ENCODE results near the gene SLC13A5.

The SLC13A5 gene

GRCh38 chr17:6683081-6683684 lies 30.0 kb downstream of the SLC13A5 start:
- peaks cover 8% of the 10 kb centered on the region for H3K4me1 ChIP-seq (ENCODE audit: control insufficient read depth, low read depth, low read length)
- no CpG with 5 or more reads among the region's 3 CpGs for WGBS (ENCODE audit: extremely low coverage, insufficient coverage, low lambda C conversion rate)
- H2BK5ac ChIP-seq (ENCODE audit: low read length): no peak overlapping the region
- H3K4me2 ChIP-seq (ENCODE audit: low read length): no peak overlapping the region
- H3K27ac ChIP-seq (ENCODE audit: low read depth, low read length): no peak overlapping the region
- H2BK120ac ChIP-seq (ENCODE audit: low read depth, low read length): no peak overlapping the region
- no peaks in the 10 kb centered on the region for H3K36me3 ChIP-seq (ENCODE audit: control insufficient read depth, insufficient read depth, low read length)
- H4K5ac ChIP-seq (ENCODE audit: low read length): no peak overlapping the region
- H4K8ac ChIP-seq (ENCODE audit: low read depth, low read length): no peak overlapping the region
- H3K27me3 ChIP-seq (ENCODE audit: insufficient read depth, low read length, poor library complexity): no peaks in the 10 kb centered on the region
- no peak overlapping the region for H3K4me3 ChIP-seq (ENCODE audit: low read length)
- no peak overlapping the region for H3K56ac ChIP-seq (ENCODE audit: low read length)
- no peak overlapping the region for H3K9ac ChIP-seq (ENCODE audit: low read length)
- no peak overlapping the region for H3K4ac ChIP-seq (ENCODE audit: low read depth, low read length)
- no peaks in the 10 kb centered on the region for H3K79me2 ChIP-seq (ENCODE audit: control insufficient read depth, insufficient read depth, low read length)
- H3K79me1 ChIP-seq (ENCODE audit: low read length): no peaks in the 10 kb centered on the region
- no peak overlapping the region for H2AK5ac ChIP-seq (ENCODE audit: low read length)
- H2BK15ac ChIP-seq (replicated peaks; ENCODE audit: low read depth): no peak overlapping the region
- H3K18ac ChIP-seq (ENCODE audit: low read length): no peak overlapping the region
- H3K23ac ChIP-seq (ENCODE audit: low read length): no peak overlapping the region
- no peak for DNase-seq

GRCh38 chr17:6682339-6682738 lies 30.8 kb downstream of the SLC13A5 start:
- no peak overlapping the region for H3K4me2 ChIP-seq (ENCODE audit: low read length)
- H3K36me3 ChIP-seq (ENCODE audit: control insufficient read depth, insufficient read depth, low read length): no peaks in the 10 kb centered on the region
- no peak for DNase-seq
- H3K4me1 ChIP-seq (ENCODE audit: control insufficient read depth, low read depth, low read length): peaks cover 8% of the 10 kb centered on the region
- no peak overlapping the region for H3K23ac ChIP-seq (ENCODE audit: low read length)
- H3K56ac ChIP-seq (ENCODE audit: low read length): no peak overlapping the region
- no peak overlapping the region for H2AK5ac ChIP-seq (ENCODE audit: low read length)
- no CpG with 5 or more reads among the region's 4 CpGs for WGBS (ENCODE audit: extremely low coverage, insufficient coverage, low lambda C conversion rate)
- no peak overlapping the region for H2BK5ac ChIP-seq (ENCODE audit: low read length)
- H3K4ac ChIP-seq (ENCODE audit: low read depth, low read length): no peak overlapping the region
- H3K9ac ChIP-seq (ENCODE audit: low read length): no peak overlapping the region
- H2BK15ac ChIP-seq (replicated peaks; ENCODE audit: low read depth): no peak overlapping the region
- no peak overlapping the region for H3K27ac ChIP-seq (ENCODE audit: low read depth, low read length)
- H3K4me3 ChIP-seq (ENCODE audit: low read length): no peak overlapping the region
- no peaks in the 10 kb centered on the region for H3K79me1 ChIP-seq (ENCODE audit: low read length)
- no peak overlapping the region for H4K5ac ChIP-seq (ENCODE audit: low read length)
- no peaks in the 10 kb centered on the region for H3K27me3 ChIP-seq (ENCODE audit: insufficient read depth, low read length, poor library complexity)
- no peaks in the 10 kb centered on the region for H3K79me2 ChIP-seq (ENCODE audit: control insufficient read depth, insufficient read depth, low read length)
- no peak overlapping the region for H3K18ac ChIP-seq (ENCODE audit: low read length)
- no peak overlapping the region for H4K8ac ChIP-seq (ENCODE audit: low read depth, low read length)
- no peak overlapping the region for H2BK120ac ChIP-seq (ENCODE audit: low read depth, low read length)

- Histone ChIP-seq H3K36me3 (ENCODE audit: control insufficient read depth, insufficient read depth, low read length) (no peaks in the 10 kb centered on the region), H3K79me1 (ENCODE audit: low read length) (no peaks in the 10 kb centered on the region), H3K56ac (ENCODE audit: low read length) (no peak overlapping the region), H3K9ac (ENCODE audit: low read length) (no peak overlapping the region), H4K5ac (ENCODE audit: low read length) (no peak overlapping the region), H3K79me2 (ENCODE audit: control insufficient read depth, insufficient read depth, low read length) (no peaks in the 10 kb centered on the region), H3K27me3 (ENCODE audit: insufficient read depth, low read length, poor library complexity) (no peaks in the 10 kb centered on the region), H4K8ac (ENCODE audit: low read depth, low read length) (no peak overlapping the region), H3K4me1 (ENCODE audit: control insufficient read depth, low read depth, low read length) (peaks cover 8% of the 10 kb centered on the region), H3K27ac (ENCODE audit: low read depth, low read length) (no peak overlapping the region), H3K18ac (ENCODE audit: low read length) (no peak overlapping the region), H3K4me3 (ENCODE audit: low read length) (no peak overlapping the region), H3K23ac (ENCODE audit: low read length) (no peak overlapping the region), H2BK120ac (ENCODE audit: low read depth, low read length) (no peak overlapping the region), H3K4ac (ENCODE audit: low read depth, low read length) (no peak overlapping the region), H2BK15ac (replicated peaks; ENCODE audit: low read depth) (no peak overlapping the region), H3K4me2 (ENCODE audit: low read length) (no peak overlapping the region), H2BK5ac (ENCODE audit: low read length) (no peak overlapping the region), H2AK5ac (ENCODE audit: low read length) (no peak overlapping the region)
- WGBS (ENCODE audit: extremely low coverage, insufficient coverage, low lambda C conversion rate): no CpG with 5 or more reads among the region's 5 CpGs
- DNase-seq: no peak
Observed at GRCh38 chr17:6681671-6682070, 31.5 kb downstream of the SLC13A5 start.

DNA sequence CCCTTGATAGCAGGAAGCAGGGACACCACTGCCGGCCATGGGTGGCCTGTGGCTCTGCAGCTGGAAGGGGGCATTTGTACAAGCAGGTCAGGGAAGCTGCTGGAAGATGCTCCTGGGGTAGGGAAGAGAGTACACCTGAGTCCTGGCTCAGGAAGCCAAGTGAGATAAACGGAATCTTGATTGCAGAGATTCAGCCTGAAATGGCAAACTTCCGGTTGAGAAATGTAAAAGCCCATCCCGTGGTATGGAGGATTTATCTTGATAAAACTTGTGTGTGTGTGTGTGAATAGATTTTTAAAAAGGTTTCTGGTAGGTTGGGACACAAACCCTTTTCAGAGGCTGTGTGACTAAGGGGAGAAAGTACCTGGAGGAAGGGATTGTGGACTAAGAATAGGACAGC lies 32.0 kb downstream of the SLC13A5 start:
- Histone ChIP-seq H4K5ac (ENCODE audit: low read length) (no peak overlapping the region), H2BK120ac (ENCODE audit: low read depth, low read length) (no peak overlapping the region), H3K18ac (ENCODE audit: low read length) (no peak overlapping the region), H3K23ac (ENCODE audit: low read length) (no peak overlapping the region), H3K4ac (ENCODE audit: low read depth, low read length) (no peak overlapping the region), H3K4me1 (ENCODE audit: control insufficient read depth, low read depth, low read length) (peaks cover 8% of the 10 kb centered on the region), H3K9ac (ENCODE audit: low read length) (no peak overlapping the region), H3K79me2 (ENCODE audit: control insufficient read depth, insufficient read depth, low read length) (no peaks in the 10 kb centered on the region), H3K79me1 (ENCODE audit: low read length) (no peaks in the 10 kb centered on the region), H3K27me3 (ENCODE audit: insufficient read depth, low read length, poor library complexity) (no peaks in the 10 kb centered on the region), H2BK15ac (replicated peaks; ENCODE audit: low read depth) (no peak overlapping the region), H4K8ac (ENCODE audit: low read depth, low read length) (no peak overlapping the region), H3K4me2 (ENCODE audit: low read length) (no peak overlapping the region), H3K36me3 (ENCODE audit: control insufficient read depth, insufficient read depth, low read length) (no peaks in the 10 kb centered on the region), H2AK5ac (ENCODE audit: low read length) (no peak overlapping the region), H3K4me3 (ENCODE audit: low read length) (no peak overlapping the region), H3K27ac (ENCODE audit: low read depth, low read length) (no peak overlapping the region), H3K56ac (ENCODE audit: low read length) (no peak overlapping the region), H2BK5ac (ENCODE audit: low read length) (no peak overlapping the region)
- no CpG with 5 or more reads among the region's 4 CpGs for WGBS (ENCODE audit: extremely low coverage, insufficient coverage, low lambda C conversion rate)
- no peak for DNase-seq

GRCh38 chr17:6679241-6679640 lies 33.9 kb downstream of the SLC13A5 start:
- Histone ChIP-seq H3K79me2 (ENCODE audit: control insufficient read depth, insufficient read depth, low read length) (no peaks in the 10 kb centered on the region), H3K56ac (ENCODE audit: low read length) (no peak overlapping the region), H3K9ac (ENCODE audit: low read length) (no peak overlapping the region), H3K36me3 (ENCODE audit: control insufficient read depth, insufficient read depth, low read length) (no peaks in the 10 kb centered on the region), H3K23ac (ENCODE audit: low read length) (no peak overlapping the region), H3K4me3 (ENCODE audit: low read length) (no peak overlapping the region), H4K5ac (ENCODE audit: low read length) (no peak overlapping the region), H3K4me1 (ENCODE audit: control insufficient read depth, low read depth, low read length) (peaks cover 4% of the 10 kb centered on the region), H3K4ac (ENCODE audit: low read depth, low read length) (no peak overlapping the region), H2BK5ac (ENCODE audit: low read length) (no peak overlapping the region), H2AK5ac (ENCODE audit: low read length) (no peak overlapping the region), H4K8ac (ENCODE audit: low read depth, low read length) (no peak overlapping the region), H2BK15ac (replicated peaks; ENCODE audit: low read depth) (no peak overlapping the region), H3K79me1 (ENCODE audit: low read length) (no peaks in the 10 kb centered on the region), H3K4me2 (ENCODE audit: low read length) (no peak overlapping the region), H3K27me3 (ENCODE audit: insufficient read depth, low read length, poor library complexity) (no peaks in the 10 kb centered on the region), H2BK120ac (ENCODE audit: low read depth, low read length) (no peak overlapping the region), H3K27ac (ENCODE audit: low read depth, low read length) (no peak overlapping the region), H3K18ac (ENCODE audit: low read length) (no peak overlapping the region)
- DNase-seq: no peak
- no CpG with 5 or more reads among the region's 6 CpGs for WGBS (ENCODE audit: extremely low coverage, insufficient coverage, low lambda C conversion rate)

DNA sequence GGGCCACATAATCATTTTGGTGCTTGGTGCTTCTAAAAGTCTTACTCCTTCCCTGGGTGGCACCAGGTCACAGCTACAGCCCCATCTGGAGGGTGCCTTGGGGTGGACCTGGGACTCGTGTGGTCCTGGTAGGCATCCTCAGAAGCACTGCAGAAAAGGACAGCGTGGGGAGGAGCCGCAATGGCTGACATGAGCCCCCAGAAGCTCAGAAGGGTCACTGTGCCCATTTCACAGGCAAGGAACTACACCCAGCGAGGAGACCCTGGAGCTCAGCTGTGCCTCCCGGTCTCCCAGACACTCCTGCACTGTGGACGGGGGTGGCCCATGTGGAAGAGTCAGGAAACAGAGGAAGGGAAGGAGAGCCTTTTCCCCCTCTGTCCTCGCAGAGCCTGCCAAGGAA lies 35.2 kb downstream of the SLC13A5 start:
- Histone ChIP-seq H4K8ac (ENCODE audit: low read depth, low read length) (no peak overlapping the region), H3K4me3 (ENCODE audit: low read length) (no peak overlapping the region), H3K23ac (ENCODE audit: low read length) (no peak overlapping the region), H3K4me1 (ENCODE audit: control insufficient read depth, low read depth, low read length) (no peaks in the 10 kb centered on the region), H3K4ac (ENCODE audit: low read depth, low read length) (no peak overlapping the region), H3K56ac (ENCODE audit: low read length) (no peak overlapping the region), H3K36me3 (ENCODE audit: control insufficient read depth, insufficient read depth, low read length) (no peaks in the 10 kb centered on the region), H2AK5ac (ENCODE audit: low read length) (no peak overlapping the region), H4K5ac (ENCODE audit: low read length) (no peak overlapping the region), H3K79me2 (ENCODE audit: control insufficient read depth, insufficient read depth, low read length) (no peaks in the 10 kb centered on the region), H2BK5ac (ENCODE audit: low read length) (no peak overlapping the region), H3K18ac (ENCODE audit: low read length) (no peak overlapping the region), H3K9ac (ENCODE audit: low read length) (no peak overlapping the region), H2BK120ac (ENCODE audit: low read depth, low read length) (no peak overlapping the region), H3K27me3 (ENCODE audit: insufficient read depth, low read length, poor library complexity) (no peaks in the 10 kb centered on the region), H3K4me2 (ENCODE audit: low read length) (no peak overlapping the region), H2BK15ac (replicated peaks; ENCODE audit: low read depth) (no peak overlapping the region), H3K79me1 (ENCODE audit: low read length) (no peaks in the 10 kb centered on the region), H3K27ac (ENCODE audit: low read depth, low read length) (no peak overlapping the region)
- DNase-seq: no peak
- no CpG with 5 or more reads among the region's 7 CpGs for WGBS (ENCODE audit: extremely low coverage, insufficient coverage, low lambda C conversion rate)

Measured in mesendoderm (in vitro differentiated cells).